Measurements from ENCODE around the gene AGRP. TPM values are rescaled to one million over a fixed set of nuclear protein-coding genes. Genes with fewer than 3 reads are reported as not detected.
A peak's percentile ranks its signal among the peaks of the same experiment; 100 is the strongest.

Gene AGRP
- total RNA-seq, 1 donor from 2014 or later = not detected

GRCh38 chr16:67526149-67526791, 42.9 kb upstream of the AGRP start:
- no peak for TF ChIP-seq CTCF (conservative IDR thresholded peaks at IDR 0.05; ENCODE audit: low read depth, low read length)
- DNase-seq (ENCODE audit: low read depth) = no peak
- no peak overlapping the region for H3K4me3 ChIP-seq (ENCODE audit: low read depth, low read length)

DNA sequence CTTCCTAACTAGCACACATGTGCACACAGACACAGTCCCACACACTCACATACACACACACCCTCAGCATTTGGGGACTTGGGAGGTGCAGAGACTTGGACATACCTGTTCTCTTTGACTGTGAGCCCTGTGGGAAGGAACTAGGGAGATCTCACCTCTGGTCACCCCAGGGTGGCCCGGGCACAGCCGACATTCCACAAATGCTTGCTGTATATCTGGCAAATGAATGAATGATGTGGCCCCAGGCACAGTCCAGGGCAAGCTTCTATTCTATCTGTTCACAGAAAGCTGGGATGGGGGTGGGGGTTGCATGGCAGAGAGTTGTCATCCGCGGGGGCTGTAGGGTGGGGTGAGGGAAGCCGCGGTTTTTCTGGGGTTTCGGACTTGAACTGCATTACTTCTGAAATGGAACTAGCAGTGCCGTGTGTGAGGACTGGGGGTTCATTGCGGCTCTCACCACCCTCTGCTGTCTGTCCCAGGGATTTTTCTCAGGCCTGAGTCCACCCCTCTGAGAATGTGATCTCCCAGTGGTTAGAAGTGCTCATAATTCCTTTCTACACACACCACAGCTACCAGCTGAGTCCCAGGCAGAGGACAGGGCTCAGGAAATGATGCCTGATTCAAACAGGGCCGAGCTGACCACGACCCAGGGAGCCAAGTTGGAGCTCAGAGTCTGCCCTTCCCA, 42.0 kb upstream of the AGRP start:
- peak; percentile 11 for TF ChIP-seq CTCF (conservative IDR thresholded peaks at IDR 0.05; ENCODE audit: low read depth, low read length)
- no peak for DNase-seq (ENCODE audit: low read depth)
- no peak overlapping the region for H3K4me3 ChIP-seq (ENCODE audit: low read depth, low read length)

DNA sequence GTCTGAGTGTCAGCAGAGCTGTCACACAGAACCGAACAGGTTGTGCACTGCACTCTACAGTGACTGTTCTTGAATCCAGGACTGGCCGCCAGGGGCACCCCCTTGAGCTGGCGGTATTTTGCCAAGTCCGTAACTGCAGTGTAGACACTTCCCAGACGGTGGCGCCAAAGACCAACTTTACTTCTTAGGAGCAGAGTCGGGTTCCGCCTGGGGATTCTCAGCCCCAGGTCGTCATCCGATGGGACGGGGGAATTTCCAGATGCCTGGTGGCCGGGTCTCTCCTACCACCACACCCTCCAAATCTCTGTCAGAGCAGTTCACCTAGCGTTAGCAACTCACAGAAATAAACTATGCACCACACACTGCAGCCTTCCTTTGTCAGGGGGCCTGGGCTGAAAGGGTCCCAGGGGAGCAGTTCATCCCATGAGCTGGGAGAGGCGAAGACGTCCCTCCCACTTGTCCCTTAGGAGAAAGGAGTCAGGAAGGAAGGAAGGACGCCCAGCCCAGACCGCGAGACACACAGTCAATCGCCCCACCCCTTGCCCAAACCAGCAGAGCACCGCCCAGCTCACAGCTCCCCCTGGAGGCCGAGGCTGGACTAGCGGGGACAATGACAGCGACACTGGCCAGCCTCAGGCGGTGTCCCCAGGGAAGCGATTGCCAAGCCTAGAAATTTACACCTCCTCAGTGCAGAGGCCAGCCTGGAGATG, 37.9 kb upstream of the AGRP start:
- peak; percentile 78 for DNase-seq (ENCODE audit: low read depth)
- peak; percentile 95 for TF ChIP-seq CTCF (conservative IDR thresholded peaks at IDR 0.05; ENCODE audit: low read depth, low read length)
- peak overlapping the region; percentile 59 for H3K4me3 ChIP-seq (ENCODE audit: low read depth, low read length)

DNA sequence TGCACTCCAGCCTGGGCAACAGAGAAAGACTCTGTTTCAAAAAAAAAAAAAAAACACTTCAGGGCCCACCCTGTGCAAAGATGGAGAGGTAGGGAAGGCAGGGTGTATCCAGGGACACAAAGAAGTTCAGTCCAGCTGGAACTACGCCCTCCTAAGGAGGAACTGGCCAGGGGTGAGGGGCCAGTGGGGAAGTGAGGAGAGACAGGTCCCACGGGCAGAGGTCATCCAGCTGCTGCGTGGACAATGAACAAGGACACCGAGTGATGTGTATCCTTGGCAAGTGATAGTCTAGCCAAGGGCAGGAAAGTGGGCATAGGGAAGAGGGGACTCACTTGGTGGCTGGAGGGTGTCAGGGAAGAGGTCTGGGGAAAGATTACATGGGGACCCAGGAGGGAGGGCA, 35.9 kb upstream of the AGRP start:
- H3K4me3 ChIP-seq (ENCODE audit: low read depth, low read length) = no peak overlapping the region
- no peak for TF ChIP-seq CTCF (conservative IDR thresholded peaks at IDR 0.05; ENCODE audit: low read depth, low read length)
- DNase-seq (ENCODE audit: low read depth) = no peak

DNA sequence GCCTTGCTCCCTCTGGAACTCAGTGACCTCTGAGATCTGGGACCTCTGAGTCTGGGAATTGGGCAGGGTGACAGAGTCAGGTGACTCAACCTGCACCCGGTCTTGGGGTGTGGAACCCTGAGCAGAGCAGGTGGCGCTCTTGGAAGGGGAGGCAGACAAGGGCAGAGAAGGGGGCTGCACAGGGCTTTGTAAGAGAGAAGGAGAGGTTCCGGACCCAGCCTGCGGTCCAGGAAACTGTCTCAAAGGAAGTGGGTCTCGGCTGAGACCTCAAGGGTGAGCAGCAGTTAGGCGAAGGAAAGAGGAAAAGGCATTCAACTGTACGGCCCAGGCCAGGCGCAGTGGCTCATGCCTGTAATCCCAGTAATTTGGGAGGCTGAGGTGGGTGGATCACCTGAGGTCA, 35.3 kb upstream of the AGRP start:
- DNase-seq (ENCODE audit: low read depth) = no peak
- no peak for TF ChIP-seq CTCF (conservative IDR thresholded peaks at IDR 0.05; ENCODE audit: low read depth, low read length)
- no peak overlapping the region for H3K4me3 ChIP-seq (ENCODE audit: low read depth, low read length)

DNA sequence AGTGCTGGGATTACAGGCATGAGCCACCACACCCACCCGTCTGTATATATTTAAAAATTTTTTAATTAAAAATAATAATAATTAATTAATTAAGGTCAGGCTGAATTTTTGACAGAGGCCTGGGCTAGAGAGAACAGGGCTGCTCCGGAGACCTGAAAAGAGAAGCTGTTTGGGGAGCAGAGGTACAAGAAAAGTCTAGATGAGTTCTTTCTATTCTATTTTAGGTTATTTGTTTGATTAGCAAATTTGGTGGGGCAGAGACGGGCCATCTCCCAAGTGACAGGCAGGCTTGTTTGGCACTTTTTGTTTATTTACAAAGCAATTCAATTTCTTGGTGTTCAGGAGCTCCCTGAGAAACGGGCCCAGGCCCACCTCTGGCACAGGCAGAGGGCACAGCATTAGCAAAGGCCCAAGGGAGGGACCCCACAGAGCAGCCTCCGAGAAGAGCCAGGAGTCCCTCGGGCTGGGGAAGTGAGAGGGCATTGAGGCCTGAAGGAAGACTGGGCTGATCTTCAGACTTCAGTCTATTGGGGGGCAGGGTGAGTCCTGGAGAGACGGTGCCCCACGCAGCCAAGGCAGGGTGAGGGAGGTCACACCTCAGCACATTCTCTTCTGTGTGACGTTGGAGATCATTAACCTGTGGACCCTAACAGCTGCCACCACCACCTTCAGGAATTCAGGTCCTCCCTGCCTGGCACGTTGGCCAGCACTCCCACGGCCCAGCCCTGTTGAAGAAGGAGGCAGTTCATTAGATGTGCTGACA, 34.5 kb upstream of the AGRP start:
- DNase-seq (ENCODE audit: low read depth) = no peak
- no peak overlapping the region for H3K4me3 ChIP-seq (ENCODE audit: low read depth, low read length)
- no peak for TF ChIP-seq CTCF (conservative IDR thresholded peaks at IDR 0.05; ENCODE audit: low read depth, low read length)

All from epithelial cell of proximal tubule (primary cell).